GM18868 (cell line): Measurements from ENCODE around the gene RPS21.
"Not testable (repeated sequence)": the region's sequence is repeated elsewhere in the genome, so short reads cannot be mapped to it uniquely, and the experiment has no call there.

Experiments
- ATAC-seq: cut with Tn5 transposase; IDR thresholded peaks from one replicate; pipeline ENCODE4 v1.9.1; 2021; ENCODE audit warnings: mild to moderate bottlenecking, moderate library complexity; ENCODE audit not compliant: unreplicated experiment

Gene RPS21

GRCh38 chr20:62423326-62423706 is 36.4 kb downstream of the RPS21 start:
- ATAC-seq = no peak

GRCh38 chr20:62424249-62425107 is 37.6 kb downstream of the RPS21 start:
- no peak for ATAC-seq

- no peak for ATAC-seq
Observed at GRCh38 chr20:62425281-62426058, 38.6 kb downstream of the RPS21 start.

GRCh38 chr20:62426059-62426348 is 39.1 kb downstream of the RPS21 start:
- ATAC-seq = not testable (repeated sequence)

- no peak for ATAC-seq
Observed at GRCh38 chr20:62426699-62427131, 39.8 kb downstream of the RPS21 start.

GRCh38 chr20:62427172-62428001 is 40.5 kb downstream of the RPS21 start, which contains the start of gene RBBP8NL:
TSS of gene RBBP8NL (minus strand) at chr20:62427539. CDS start at chr20:62419647, 7,892 bp downstream.
- no peak for ATAC-seq

GRCh38 chr20:62428002-62428372 is 41.1 kb downstream of the RPS21 start:
- no peak for ATAC-seq

- no peak for ATAC-seq
Observed at GRCh38 chr20:62428396-62429295, 41.7 kb downstream of the RPS21 start.

GRCh38 chr20:62429455-62430310 is 42.8 kb downstream of the RPS21 start:
- ATAC-seq = no peak

- ATAC-seq = no peak
Observed at GRCh38 chr20:62430311-62430853, 43.5 kb downstream of the RPS21 start.

- ATAC-seq = no peak
Observed at GRCh38 chr20:62430866-62431447, 44.1 kb downstream of the RPS21 start.

GRCh38 chr20:62433658-62434497 is 47.0 kb downstream of the RPS21 start:
- no peak for ATAC-seq

- no peak for ATAC-seq
Observed at GRCh38 chr20:62436692-62437091, 49.8 kb downstream of the RPS21 start.

- ATAC-seq = no peak
Observed at GRCh38 chr20:62437496-62437895, 50.6 kb downstream of the RPS21 start.

GRCh38 chr20:62437927-62438326 is 51.0 kb downstream of the RPS21 start:
- no peak for ATAC-seq
